GM12872 (cell line): ENCODE data around the gene KIF15.

Source experiments
- CTCF ChIP-seq: IDR thresholded peaks from 3 replicates; pipeline ENCODE4 v1.5.1; 2011; ENCODE audit warnings: low read depth, mild to moderate bottlenecking, low read length, moderate library complexity; ENCODE audit not compliant: insufficient read depth

Gene KIF15

GRCh38 chr3:44795197-44795596 is 33.6 kb downstream of the KIF15 start:
- no peak for TF ChIP-seq CTCF

GRCh38 chr3:44802011-44802410 is 40.4 kb downstream of the KIF15 start:
- TF ChIP-seq CTCF, result no peak

- no peak for TF ChIP-seq CTCF
Measured at GRCh38 chr3:44803298-44803697, 41.7 kb downstream of the KIF15 start.

- no peak for TF ChIP-seq CTCF
Measured at GRCh38 chr3:44805960-44806359, 44.4 kb downstream of the KIF15 start.

- no peak for TF ChIP-seq CTCF
Measured at GRCh38 chr3:44814751-44815150, 53.2 kb downstream of the KIF15 start.

GRCh38 chr3:44825264-44825925 is 63.8 kb downstream of the KIF15 start:
- TF ChIP-seq CTCF, result no peak

GRCh38 chr3:44827196-44827595 is 65.6 kb downstream of the KIF15 start:
- TF ChIP-seq CTCF, result no peak
